ENCODE data around the gene LGI2.

LGI2 gene

DNA sequence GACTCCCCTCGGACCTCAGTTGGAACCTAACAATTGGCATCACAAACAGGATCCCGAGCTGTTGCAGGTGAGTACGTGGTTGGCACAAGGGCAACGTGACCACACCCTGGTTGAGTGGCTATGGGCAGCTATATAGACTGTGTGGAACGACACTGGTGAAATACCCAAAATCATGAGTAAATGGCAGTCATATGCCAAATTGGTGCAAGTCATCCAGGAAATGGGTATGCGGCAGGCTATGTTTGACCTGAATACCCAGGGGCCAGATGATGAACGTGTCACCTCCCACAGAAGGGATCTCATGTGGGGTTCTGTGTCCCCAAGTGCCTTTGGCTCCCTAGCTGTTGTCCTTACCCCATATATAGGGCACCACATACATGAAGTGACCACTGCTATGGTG, 64.7 kb downstream of the LGI2 start:
- no peak for DNase-seq (ENCODE audit: low read depth in 2 of 2)

DNA sequence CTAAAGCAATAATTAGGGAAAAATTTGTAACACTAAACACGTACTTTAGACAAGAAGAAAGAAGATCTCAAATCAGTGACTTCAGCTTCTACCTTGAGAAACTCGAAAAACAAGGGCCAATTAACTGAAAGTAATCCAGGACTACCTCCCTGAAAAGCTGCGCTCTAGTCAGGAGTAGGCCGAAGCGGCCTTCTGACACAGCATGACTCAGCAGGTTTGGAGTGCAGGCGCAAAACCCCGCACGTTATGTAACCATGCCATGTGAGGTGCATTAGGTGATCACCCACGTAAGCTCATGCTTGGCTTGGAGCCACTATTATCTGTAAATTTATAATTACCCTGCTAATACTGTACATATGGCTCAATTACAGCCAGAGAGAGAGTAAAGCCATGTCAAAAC, 65.1 kb downstream of the LGI2 start:
- no peak for DNase-seq (ENCODE audit: low read depth in 2 of 2)

DNA sequence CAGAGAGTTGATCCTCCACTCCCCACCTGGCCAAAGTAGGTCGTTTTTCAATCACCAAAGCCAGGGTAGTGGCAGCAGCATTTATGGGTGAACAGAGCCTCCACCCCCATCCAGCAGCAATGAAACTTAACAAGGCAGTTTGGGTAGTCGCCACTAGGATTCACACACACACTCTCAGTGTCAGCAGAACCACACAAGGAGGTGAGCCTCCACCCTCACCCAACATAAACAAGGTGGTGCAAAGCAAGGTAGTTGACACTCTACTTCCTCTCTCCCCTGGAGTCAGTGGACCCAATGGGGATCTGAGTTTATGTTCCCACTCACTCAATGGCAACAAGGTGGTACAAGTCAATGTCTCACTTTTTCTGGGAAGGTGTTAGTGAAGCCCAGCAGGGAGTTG, 67.5 kb downstream of the LGI2 start:
- DNase-seq (ENCODE audit: low read depth in 2 of 2) = no peak

DNA sequence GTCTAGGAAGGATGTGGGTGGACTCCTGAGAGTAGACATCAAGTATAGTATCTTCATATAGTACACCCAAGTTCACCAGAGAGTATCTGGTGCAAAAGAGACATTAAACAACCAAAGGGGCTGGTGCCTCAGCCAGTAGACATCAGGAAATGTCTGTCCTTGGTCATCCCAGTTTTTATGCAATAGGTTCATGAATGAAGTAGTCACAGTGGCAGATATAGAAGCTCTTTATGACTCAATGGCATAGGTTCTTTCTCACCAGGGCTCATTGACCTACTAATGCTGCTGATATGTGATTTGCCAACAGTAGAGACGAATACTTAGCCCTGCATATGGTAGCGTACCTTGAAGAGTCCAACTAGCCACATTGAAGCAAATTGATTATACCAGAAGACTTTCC, 72.9 kb downstream of the LGI2 start:
- DNase-seq (ENCODE audit: low read depth in 2 of 2) = no peak

DNA sequence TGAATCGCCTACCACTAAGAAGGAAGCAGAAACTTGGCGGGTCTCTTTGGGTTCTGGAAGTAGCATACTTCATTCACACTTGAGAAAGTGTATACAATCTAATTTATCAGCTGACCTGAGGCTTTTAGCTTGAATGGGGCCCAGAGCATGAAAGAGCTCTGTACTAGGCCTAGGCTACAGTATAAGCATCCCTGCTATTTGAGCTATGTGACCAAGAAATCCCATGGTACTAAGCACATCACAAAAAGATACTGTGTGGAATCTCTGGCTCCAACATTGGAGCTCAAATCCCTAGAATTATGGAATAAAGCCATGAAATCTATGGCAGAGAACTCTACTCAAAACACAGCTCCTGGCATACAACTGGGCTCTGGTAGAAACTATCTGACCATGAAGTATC, 74.0 kb downstream of the LGI2 start:
- DNase-seq (ENCODE audit: low read depth in 2 of 2) = no peak

DNA sequence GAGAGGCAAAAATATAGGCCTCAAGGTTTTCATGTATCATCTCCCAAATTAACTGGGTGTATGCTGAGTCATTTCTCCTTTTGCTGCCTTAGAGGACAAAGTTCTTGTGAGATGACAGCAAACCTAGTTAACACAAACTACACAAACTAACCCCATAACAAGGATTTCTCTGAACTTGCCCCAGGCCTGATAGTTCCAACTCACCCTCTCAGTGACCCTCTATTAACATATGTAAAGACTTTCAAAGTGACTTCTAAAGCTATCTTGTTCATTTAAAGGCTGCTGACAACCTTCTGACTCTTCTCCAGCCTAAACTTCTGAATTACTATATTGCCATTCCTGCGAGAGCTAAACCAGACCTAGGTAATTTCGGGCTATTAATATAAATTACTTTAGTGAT, 74.7 kb downstream of the LGI2 start:
- DNase-seq (ENCODE audit: low read depth in 2 of 2) = no peak

DNA sequence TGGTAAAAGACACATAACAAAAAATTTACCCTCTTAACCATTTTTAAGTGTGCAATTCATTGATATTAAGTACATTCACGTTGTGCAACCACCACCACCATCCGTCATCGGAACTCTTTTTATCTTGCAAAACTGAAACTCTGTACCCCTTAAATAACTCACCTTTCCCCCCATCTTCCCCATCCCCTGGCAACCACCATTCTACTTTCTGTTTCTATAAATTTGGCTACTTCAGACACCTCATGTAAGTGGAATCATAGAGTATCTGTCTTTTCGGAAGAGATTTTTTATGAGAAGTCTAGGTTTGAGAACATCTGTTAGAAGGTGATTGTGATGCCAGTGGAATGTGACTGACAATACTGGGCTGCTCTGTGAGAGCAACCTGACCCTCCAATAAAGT, 78.1 kb downstream of the LGI2 start:
- no peak for DNase-seq (ENCODE audit: low read depth in 2 of 2)

DNA sequence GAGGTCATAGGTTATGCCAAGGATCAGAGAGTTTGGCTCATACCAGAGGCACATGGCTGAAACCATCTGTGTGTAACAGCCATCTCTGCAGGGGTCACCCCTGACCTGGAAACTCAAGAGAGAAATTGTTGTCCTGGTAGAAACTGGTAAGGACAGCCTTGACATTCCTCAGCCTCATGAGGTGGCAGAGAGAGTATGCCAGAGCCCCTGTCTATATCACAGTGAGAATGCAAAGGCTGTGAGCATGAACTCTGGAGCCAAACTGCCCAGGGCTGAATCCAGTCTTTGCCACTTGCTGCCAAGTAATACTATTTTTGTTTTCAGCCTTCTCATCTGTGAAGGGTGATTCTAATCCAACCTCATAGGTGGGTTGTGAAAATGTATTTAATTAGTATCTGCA, 80.8 kb downstream of the LGI2 start:
- DNase-seq (ENCODE audit: low read depth in 2 of 2) = no peak

Measured in stimulated activated CD8-positive, alpha-beta memory T cell treated with anti-CD3 and anti-CD28 coated beads, Interleukin-15, amount 100 ng/mL, for 48 hours (primary cell).